GM12878 (cell line): ENCODE data around the gene SEMA3D. TPM values are rescaled to one million over a fixed set of nuclear protein-coding genes. Genes with fewer than 3 reads are reported as not detected.

Experiments used
- CBFB ChIP-seq: IDR thresholded peaks from 2 replicates; pipeline ENCODE4 v1.6.1; 2016; ENCODE audit warnings: antibody characterized with exemption, low read depth
- EGR1 ChIP-seq, 2 experiments: IDR thresholded peaks; 1 replicate in 1 of 2; 2 replicates in 1 of 2; pipeline ENCODE4 v1.6.1; 2011 to 2012; ENCODE audit warnings: low read depth in 2 of 2, low read length in 2 of 2, borderline replicate concordance in 1 of 2, mild to moderate bottlenecking in 1 of 2, moderate library complexity in 1 of 2
- EZH2 ChIP-seq: IDR thresholded peaks from 2 replicates; pipeline ENCODE4 v1.6.1; 2012; ENCODE audit warnings: low read depth, mild to moderate bottlenecking, control low read depth, inconsistent platforms, low read length, borderline replicate concordance; ENCODE audit not compliant: control insufficient read depth
- MTA3 ChIP-seq: IDR thresholded peaks from 2 replicates; pipeline ENCODE4 v1.6.1; 2012; ENCODE audit warnings: low read length, inconsistent platforms, borderline replicate concordance
- TCF12 ChIP-seq: IDR thresholded peaks from 2 replicates; pipeline ENCODE4 v1.6.1; 2011; ENCODE audit warnings: low read depth, mild to moderate bottlenecking, low read length
- polyA plus RNA-seq, 11 experiments: library from polyadenylated mRNA; depleted of rRNA in 4 of 11; unstranded in 6 of 11; stranded (reverse) in 5 of 11; fragments of >200 nt; fragmentation: Nextera tagmentation in 4 of 11; fragmentation: Illumina TruSeq in 1 of 11; extraction: Ambion mirVana in 4 of 11; extraction: Trizol in 1 of 11; gene quantifications; 1 replicate in 1 of 11; 2 replicates in 10 of 11; pipeline versions ENCODE4 v1.2.1 to v1.2.3, GENCODE V29; 2011 to 2016; ENCODE audit warnings: inconsistent platforms in 2 of 11, missing spikeins in 2 of 11, low read depth in 1 of 11
- total RNA-seq, 4 experiments: library from RNA; depleted of rRNA in 3 of 4; stranded (reverse); fragments of >200 nt in 3 of 4; fragmentation: Illumina TruSeq in 1 of 4; extraction: Trizol in 1 of 4; gene quantifications; 2 replicates each; pipeline versions ENCODE4 v1.2.1 to v1.2.3, GENCODE V29; 2013 to 2021
- TF ChIP-seq, protein P1 (sequence below): fragments of 450-650 bp; IDR thresholded peaks from 2 replicates; pipeline ENCODE4 v1.6.1; 2018; ENCODE audit warnings: borderline replicate concordance, mild to moderate bottlenecking; ENCODE audit not compliant: partially characterized antibody
- TF ChIP-seq, protein P2 (sequence below): fragments of 450-650 bp; IDR thresholded peaks from 2 replicates; pipeline ENCODE4 v1.6.1; 2017; ENCODE audit warnings: mild to moderate bottlenecking, low read depth, inconsistent platforms; ENCODE audit not compliant: poor library complexity, severe bottlenecking
- TF ChIP-seq, protein P3 (sequence below): IDR thresholded peaks from 2 replicates; pipeline ENCODE4 v1.6.1; 2012; ENCODE audit warnings: low read depth, low read length, improper control_type of control experiment

SEMA3D gene
- total and polyA plus RNA-seq, 10 of the 15 experiments (the other 5 are each of a cell fraction or from before 2014, with no cell fraction given) = 0.04 TPM; not detected in 9

DNA sequence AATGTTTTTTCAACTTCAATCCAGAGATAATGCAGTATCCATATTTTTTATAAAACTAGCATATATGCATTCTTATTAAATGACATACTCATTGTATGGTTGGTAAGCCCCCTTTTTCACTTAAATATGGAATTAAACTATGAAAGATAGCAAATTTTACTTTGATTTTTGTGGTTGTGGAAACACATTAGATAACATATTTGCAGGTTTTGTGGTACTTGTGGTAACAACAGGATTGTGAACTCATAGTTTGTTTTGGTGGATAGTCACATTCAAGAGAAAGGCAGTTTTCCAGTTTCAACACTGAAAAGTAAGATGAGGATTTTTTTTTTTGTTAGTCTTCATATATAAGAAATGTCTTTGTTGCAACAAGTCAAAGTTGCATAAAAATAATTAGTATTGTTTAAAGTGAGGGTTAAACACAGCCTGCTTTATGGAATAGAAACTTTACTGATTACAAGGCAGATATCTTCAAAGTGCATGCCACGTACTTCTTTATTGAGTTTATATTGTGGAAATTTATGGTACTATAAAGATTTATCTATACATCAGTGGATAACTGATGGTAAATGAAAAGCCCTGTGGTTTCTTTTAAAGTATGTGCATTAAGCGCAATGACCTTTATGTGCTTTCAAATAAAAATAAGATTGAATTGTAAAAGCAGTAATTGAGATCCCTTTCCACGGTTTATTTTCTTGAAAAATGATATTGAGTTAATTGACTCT, 39.7 kb upstream of the SEMA3D start (continued):
- TF ChIP-seq, protein P1, sequence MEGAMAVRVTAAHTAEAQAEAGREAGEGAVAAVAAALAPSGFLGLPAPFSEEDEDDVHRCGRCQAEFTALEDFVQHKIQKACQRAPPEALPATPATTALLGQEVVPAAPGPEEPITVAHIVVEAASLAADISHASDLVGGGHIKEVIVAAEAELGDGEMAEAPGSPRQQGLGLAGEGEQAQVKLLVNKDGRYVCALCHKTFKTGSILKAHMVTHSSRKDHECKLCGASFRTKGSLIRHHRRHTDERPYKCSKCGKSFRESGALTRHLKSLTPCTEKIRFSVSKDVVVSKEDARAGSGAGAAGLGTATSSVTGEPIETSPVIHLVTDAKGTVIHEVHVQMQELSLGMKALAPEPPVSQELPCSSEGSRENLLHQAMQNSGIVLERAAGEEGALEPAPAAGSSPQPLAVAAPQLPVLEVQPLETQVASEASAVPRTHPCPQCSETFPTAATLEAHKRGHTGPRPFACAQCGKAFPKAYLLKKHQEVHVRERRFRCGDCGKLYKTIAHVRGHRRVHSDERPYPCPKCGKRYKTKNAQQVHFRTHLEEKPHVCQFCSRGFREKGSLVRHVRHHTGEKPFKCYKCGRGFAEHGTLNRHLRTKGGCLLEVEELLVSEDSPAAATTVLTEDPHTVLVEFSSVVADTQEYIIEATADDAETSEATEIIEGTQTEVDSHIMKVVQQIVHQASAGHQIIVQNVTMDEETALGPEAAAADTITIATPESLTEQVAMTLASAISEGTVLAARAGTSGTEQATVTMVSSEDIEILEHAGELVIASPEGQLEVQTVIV = no peak
- TF ChIP-seq TCF12 = no peak
- TF ChIP-seq MTA3 = no peak
- TF ChIP-seq, protein P2, sequence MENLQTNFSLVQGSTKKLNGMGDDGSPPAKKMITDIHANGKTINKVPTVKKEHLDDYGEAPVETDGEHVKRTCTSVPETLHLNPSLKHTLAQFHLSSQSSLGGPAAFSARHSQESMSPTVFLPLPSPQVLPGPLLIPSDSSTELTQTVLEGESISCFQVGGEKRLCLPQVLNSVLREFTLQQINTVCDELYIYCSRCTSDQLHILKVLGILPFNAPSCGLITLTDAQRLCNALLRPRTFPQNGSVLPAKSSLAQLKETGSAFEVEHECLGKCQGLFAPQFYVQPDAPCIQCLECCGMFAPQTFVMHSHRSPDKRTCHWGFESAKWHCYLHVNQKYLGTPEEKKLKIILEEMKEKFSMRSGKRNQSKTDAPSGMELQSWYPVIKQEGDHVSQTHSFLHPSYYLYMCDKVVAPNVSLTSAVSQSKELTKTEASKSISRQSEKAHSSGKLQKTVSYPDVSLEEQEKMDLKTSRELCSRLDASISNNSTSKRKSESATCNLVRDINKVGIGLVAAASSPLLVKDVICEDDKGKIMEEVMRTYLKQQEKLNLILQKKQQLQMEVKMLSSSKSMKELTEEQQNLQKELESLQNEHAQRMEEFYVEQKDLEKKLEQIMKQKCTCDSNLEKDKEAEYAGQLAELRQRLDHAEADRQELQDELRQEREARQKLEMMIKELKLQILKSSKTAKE = no peak
- no peak for TF ChIP-seq CBFB
- TF ChIP-seq EGR1 (IDR thresholded peaks at IDR 0.05; ENCODE audit: borderline replicate concordance in 1 of 2, low read depth in 2 of 2, low read length in 2 of 2) = no peak
- TF ChIP-seq, protein P3, sequence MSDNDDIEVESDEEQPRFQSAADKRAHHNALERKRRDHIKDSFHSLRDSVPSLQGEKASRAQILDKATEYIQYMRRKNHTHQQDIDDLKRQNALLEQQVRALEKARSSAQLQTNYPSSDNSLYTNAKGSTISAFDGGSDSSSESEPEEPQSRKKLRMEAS = no peak
- TF ChIP-seq EZH2 = no peak
- TF ChIP-seq, all 136 proteins: peak for 0
